SKM-1 (cell line): ENCODE results near the gene PPIL3.

Experiments used
- DNase-seq: peaks from one replicate; lab custom pipeline; 2025; ENCODE audit not compliant: unreplicated experiment; lab: John Stamatoyannopoulos, UW

Gene PPIL3

GRCh38 chr2:200861617-200862155, 27.2 kb downstream of the PPIL3 start:
- DNase-seq: no peak

GRCh38 chr2:200860092-200860795, 28.6 kb downstream of the PPIL3 start:
- DNase-seq: no peak

GRCh38 chr2:200856806-200857205, 32.1 kb downstream of the PPIL3 start:
- no peak for DNase-seq

DNA sequence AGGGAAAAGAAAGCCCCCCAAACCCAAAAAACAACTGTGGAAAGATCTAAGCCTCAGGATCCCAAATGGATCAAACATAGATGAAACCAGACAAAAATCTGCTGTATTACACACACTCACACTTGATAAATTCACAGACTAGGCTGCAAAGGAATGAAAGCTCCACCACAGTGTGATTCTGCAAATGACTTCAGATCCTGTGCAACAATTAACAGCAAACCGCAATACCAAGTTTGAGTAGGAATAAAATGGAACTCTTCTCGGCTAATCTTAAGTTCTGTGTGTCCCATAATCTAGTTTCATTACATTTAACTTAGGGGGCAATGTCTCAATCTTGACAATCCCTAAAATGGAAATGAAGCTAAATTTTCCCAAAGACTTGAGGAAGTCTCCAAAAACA, 36.3 kb downstream of the PPIL3 start:
- DNase-seq: no peak

DNA sequence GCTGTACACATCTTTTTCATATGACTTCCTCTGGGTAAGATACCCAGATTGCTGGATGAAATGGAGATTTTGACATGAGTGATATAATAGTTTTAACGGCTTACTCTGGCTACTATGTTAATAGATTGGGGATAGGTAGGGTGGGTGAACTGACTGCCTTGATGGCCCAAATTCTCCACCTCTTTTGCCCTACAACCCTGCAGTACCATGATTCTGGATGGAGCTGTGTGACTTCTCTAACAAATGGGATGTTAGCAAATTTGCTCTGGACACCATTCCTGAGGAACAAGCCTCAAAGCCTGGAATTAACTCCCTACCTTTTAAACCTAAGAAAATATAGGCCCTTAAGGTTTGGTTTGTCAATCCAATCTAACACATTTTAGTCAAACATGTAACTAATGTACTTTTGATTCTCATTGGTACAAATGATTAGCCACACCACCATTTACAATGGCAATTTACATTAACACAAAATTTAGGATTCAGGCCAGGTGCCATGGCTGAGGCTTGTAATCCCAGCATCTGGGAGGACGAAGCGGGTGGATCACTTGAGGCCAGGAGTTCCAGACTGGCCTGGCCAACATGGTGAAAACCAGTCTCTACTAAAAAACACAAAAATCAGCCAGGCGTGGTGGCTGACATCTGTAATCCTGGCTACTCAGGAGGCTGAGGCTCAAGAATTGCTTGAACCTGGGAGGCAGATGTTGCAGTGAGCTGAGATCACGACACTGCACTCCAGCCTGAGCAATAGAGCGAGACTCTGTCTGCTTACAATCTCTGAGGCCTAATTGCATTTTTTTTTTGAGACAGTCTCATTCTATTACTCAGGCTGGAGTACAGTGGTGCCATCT, 37.3 kb downstream of the PPIL3 start:
- no peak for DNase-seq

- no peak for DNase-seq
Observed at GRCh38 chr2:200850512-200851256, 38.2 kb downstream of the PPIL3 start.

DNA sequence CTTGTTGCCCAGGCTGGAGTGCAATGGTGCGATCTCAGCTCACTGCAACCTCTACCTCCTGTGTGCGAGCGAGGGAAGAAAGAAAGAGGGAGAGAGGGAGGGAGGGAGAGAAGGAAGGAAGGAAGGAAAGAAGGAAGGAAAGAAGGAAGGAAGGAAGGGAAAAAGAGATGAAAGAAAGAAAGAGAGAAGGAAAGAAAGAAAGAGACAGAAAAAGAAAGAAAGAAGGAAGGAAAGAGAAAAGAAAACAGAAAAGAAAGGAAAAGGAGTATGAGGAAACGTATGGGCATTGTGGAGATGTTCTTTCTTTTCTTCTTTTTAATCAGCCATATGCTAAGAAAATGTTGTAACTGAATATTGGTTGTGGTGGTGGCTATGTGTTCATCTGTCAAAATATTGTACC, 40.9 kb downstream of the PPIL3 start:
- no peak for DNase-seq

GRCh38 chr2:200847269-200847668, 41.6 kb downstream of the PPIL3 start:
- DNase-seq: no peak

DNA sequence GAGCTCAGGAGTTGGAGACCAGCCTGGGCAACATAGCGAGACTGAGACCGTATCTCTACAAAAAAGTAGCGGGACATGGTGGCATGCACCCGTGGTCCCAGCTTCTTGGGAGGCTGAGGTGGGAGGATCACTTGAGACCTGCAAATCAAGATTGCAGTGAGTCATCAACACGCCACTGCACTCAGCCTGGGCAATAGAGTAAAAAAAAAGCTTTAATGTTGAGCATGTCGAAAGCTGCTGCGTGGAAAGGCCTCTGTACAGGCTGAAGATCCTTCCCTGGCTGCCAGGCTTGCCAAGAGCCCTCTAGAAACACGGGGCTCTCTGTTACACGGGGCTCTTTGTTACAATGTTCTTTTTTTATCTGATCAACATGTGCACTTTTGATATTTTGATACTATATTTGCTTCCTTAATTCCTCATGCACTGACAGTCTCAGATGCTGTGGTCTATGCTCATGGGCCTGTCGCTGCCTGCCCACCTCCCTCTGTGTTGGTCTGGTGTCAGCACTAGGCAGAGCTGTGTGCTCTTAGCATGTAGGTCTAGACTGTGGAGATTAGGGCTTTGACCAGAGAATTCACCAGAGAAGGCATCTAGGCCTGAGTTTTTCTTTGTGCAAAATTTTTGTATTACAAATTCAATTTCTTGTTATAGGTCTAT, 43.1 kb downstream of the PPIL3 start:
- DNase-seq: no peak

DNA sequence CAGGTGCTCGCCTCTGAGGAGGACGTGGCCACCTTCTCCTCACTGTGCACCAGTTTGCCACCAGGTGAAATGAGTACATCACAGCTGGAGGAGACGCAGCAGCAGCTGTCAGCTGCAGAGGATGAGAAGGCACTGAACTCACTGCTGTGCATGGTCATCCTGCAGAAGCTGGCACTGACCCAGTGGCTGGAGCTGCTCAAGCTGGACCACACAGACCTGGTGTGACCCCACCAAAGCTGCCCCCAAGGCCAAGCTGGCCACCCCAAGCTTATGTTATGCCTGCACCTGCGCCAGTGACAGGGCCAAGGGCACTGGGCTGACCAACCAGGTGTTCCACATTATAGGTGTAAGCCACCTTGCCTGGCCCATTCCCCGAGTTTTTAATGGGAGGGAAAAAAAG, 43.7 kb downstream of the PPIL3 start:
- DNase-seq: no peak

GRCh38 chr2:200843993-200844948, 44.6 kb downstream of the PPIL3 start:
- DNase-seq: no peak

DNA sequence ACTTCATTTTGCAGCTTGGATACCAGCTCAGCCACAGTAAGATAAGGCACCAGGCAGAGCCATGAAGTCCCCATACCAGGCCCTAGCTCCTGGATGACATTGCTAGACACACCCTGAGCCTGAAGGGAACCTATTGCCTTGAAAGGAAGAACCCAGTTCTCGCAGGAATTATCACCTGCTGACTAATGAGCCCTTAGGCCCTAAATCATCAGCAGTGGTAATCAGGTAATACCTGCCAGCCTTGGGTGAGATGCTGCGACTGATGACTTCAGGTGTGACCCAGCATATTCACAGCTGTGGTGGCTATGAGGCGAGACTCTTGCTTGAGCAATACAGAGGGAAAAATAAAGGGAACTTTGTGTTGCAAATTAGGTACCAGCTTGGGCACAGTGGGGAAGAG, 49.4 kb downstream of the PPIL3 start:
- no peak for DNase-seq

DNA sequence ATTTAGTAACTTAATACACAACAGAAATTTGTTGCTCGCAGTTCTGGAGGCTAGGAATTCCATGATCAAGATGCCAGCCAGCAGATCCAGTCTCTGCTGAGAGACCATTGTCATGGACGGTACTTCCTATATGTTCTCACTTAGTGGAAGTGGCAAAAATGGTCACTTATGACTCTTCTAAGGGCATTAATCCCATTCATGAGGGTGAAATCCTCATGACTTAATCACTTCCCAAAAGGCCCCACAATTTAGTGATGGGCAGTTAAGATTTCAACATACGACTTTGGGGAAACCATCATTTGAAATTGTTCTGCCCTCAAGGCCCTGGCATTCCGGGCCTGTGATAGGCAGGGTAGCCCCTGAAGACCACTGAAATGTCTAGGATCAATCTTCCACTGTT, 54.2 kb downstream of the PPIL3 start:
- no peak for DNase-seq

DNA sequence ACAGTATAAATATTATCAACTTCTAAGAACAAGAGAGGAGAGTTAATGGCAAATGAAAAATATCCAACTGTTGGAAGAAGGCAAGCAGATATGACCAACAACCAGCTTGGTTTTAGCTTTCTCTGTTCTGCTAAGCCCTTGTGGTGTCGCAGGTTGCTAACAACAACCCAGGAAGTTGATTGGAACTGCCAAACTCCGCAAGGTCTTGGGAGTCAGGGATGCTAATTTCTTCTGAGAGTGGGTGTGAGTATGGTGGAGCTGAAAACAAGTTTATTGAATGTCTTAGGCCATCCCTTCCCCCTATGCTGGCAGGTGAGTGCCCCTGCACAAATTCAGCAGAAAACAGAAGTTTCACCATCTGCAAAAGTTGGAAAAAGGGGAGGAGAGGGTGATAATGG, 59.6 kb downstream of the PPIL3 start:
- DNase-seq: no peak

- no peak for DNase-seq
Observed at GRCh38 chr2:200828572-200829257, 60.2 kb downstream of the PPIL3 start.

GRCh38 chr2:200828104-200828503, 60.8 kb downstream of the PPIL3 start:
- DNase-seq: no peak

DNA sequence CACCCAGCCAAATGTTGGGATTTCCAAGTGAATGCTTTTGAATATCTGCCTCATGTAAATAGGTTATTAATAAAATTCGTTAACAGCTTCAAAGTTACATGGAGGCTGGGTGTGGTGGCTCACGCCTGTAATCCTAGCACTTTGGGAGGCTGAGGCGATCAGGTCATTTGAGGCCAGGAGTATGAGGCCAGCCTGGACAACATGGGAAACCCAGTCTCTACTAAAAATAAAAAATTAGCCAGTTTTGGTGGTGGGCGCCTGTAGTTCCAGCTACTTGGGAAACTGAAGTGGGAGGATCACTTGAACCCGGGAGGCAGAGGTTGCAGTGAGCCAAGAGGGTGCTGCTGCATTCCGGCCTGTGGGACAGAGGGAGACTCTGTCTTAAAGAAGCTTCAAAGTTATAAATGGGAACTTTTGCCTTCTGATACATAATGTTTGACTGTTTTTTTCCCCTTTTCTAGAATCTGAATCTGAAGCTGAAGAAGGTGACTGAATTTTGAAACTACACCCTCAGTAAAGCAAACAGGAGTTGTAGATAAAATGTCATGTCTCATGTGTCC, 67.1 kb downstream of the PPIL3 start:
- DNase-seq: no peak
